Measurements from ENCODE around the gene EZR.

DNA sequence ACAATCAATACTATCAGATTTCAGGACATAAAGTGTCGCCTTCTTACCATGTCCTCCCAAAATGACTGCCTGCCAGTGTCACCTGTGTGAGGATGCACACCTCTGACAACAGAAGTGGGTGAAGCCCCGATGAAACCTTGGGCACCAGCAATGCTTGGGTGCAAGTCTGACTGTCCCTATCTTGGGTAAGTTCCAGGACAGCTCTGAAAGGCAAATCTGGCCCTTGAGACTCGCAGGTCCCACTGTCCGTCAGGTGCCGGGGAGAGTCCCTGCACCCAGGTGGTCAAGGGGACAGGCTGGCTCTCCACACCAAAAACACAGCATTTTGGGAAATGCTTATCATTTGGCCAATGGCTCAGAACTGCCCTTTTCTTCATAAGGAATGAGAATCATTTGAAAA is 43.3 kb downstream of the EZR start:
- TF ChIP-seq SUZ12 (IDR thresholded peaks at IDR 0.05; ENCODE audit: extremely low read depth, insufficient read depth, insufficient read length): no peak
- TF ChIP-seq ZNF274 (IDR thresholded peaks at IDR 0.05; ENCODE audit: low read depth, low read length): no peak

Data from NT2/D1 (cell line).